GM12878 (cell line): ENCODE measurements around the gene ZNF428. TPM values are rescaled to one million over a fixed set of nuclear protein-coding genes. Genes with fewer than 3 reads are reported as not detected.

ENCODE experiments used
- ATF2 ChIP-seq: IDR thresholded peaks from 2 replicates; pipeline ENCODE4 v1.6.1; 2012; ENCODE audit warnings: low read length, inconsistent platforms
- ATF7 ChIP-seq: fragments of 450-650 bp; IDR thresholded peaks from 2 replicates; pipeline ENCODE4 v1.6.1; 2016; ENCODE audit warnings: low read depth, mild to moderate bottlenecking
- BCL11A ChIP-seq: IDR thresholded peaks from 2 replicates; pipeline ENCODE4 v1.6.1; 2011; ENCODE audit warnings: low read depth, low read length
- CHD2 ChIP-seq: IDR thresholded peaks from 2 replicates; pipeline ENCODE4 v1.6.1; 2011; ENCODE audit warnings: low read depth, low read length, improper control_type of control experiment, borderline replicate concordance
- EED ChIP-seq: sonication (generic); IDR thresholded peaks from 2 replicates; pipeline ENCODE4 v1.6.1; 2016; ENCODE audit warnings: antibody characterized with exemption, low read depth
- ETV6 ChIP-seq, 2 experiments: fragments of 450-650 bp in 1 of 2; IDR thresholded peaks in 1 of 2; conservative IDR thresholded peaks in 1 of 2; 2 replicates each; pipeline ENCODE4 v1.6.1; 2014; ENCODE audit warnings: antibody characterized with exemption in 1 of 2, borderline replicate concordance in 1 of 2, low read depth in 1 of 2, mild to moderate bottlenecking in 1 of 2, moderate library complexity in 1 of 2
- GABPA ChIP-seq: IDR thresholded peaks from 2 replicates; pipeline ENCODE4 v1.6.1; 2014; ENCODE audit warnings: antibody characterized with exemption, low read depth, mild to moderate bottlenecking, inconsistent platforms
- KAT2A ChIP-seq: conservative IDR thresholded peaks from 2 replicates; pipeline ENCODE4 v1.6.1; 2011; ENCODE audit warnings: low read depth, low read length; ENCODE audit not compliant: control insufficient read depth
- MYC ChIP-seq: IDR thresholded peaks from 2 replicates; pipeline ENCODE4 v1.6.1; 2011; ENCODE audit warnings: mild to moderate bottlenecking, low read length, moderate library complexity, inconsistent platforms; ENCODE audit not compliant: insufficient read depth, insufficient replicate concordance, insufficient read length, severe bottlenecking
- NBN ChIP-seq: fragments of 450-650 bp; IDR thresholded peaks from 2 replicates; pipeline ENCODE4 v1.6.1; 2016
- NFIC ChIP-seq: IDR thresholded peaks from 2 replicates; pipeline ENCODE4 v1.6.1; 2012; ENCODE audit warnings: low read depth, mild to moderate bottlenecking, inconsistent platforms, low read length, moderate library complexity
- PAX8 ChIP-seq: fragments of 450-650 bp; IDR thresholded peaks from 2 replicates; pipeline ENCODE4 v1.6.1; 2017; ENCODE audit warnings: mild to moderate bottlenecking, moderate library complexity
- POLR2A ChIP-seq: IDR thresholded peaks from 2 replicates; pipeline ENCODE4 v1.6.1; 2011; ENCODE audit warnings: low read depth, mild to moderate bottlenecking, low read length
- POLR2AphosphoS2 ChIP-seq: IDR thresholded peaks from 2 replicates; pipeline ENCODE4 v1.6.1; 2011; ENCODE audit warnings: low read depth, mild to moderate bottlenecking, low read length, improper control_type of control experiment, moderate library complexity
- SREBF1 ChIP-seq: IDR thresholded peaks from 2 replicates; pipeline ENCODE4 v1.6.1; 2012; ENCODE audit warnings: mild to moderate bottlenecking, low read length
- TAF1 ChIP-seq: IDR thresholded peaks from 2 replicates; pipeline ENCODE4 v1.6.1; 2011; ENCODE audit warnings: mild to moderate bottlenecking, low read depth, low read length, borderline replicate concordance
- WRNIP1 ChIP-seq: IDR thresholded peaks from 2 replicates; pipeline ENCODE4 v1.6.1; 2011; ENCODE audit warnings: low read depth, low read length, improper control_type of control experiment, borderline replicate concordance
- ZBED1 ChIP-seq: IDR thresholded peaks from 2 replicates; pipeline ENCODE4 v1.6.1; 2016; ENCODE audit warnings: borderline replicate concordance
- ZNF274 ChIP-seq: IDR thresholded peaks from one replicate; pipeline ENCODE4 v1.8.0; 2011; ENCODE audit not compliant: insufficient read length, insufficient read depth
- ZZZ3 ChIP-seq: IDR thresholded peaks from 2 replicates; pipeline ENCODE4 v1.6.1; 2011; ENCODE audit warnings: low read depth; ENCODE audit not compliant: control insufficient read depth, insufficient read length
- polyA plus RNA-seq, 11 experiments: library from polyadenylated mRNA; depleted of rRNA in 4 of 11; unstranded in 6 of 11; stranded (reverse) in 5 of 11; fragments of >200 nt; fragmentation: Nextera tagmentation in 4 of 11; fragmentation: Illumina TruSeq in 1 of 11; extraction: Ambion mirVana in 4 of 11; extraction: Trizol in 1 of 11; gene quantifications; 1 replicate in 1 of 11; 2 replicates in 10 of 11; pipeline versions ENCODE4 v1.2.1 to v1.2.3, GENCODE V29; 2011 to 2016; ENCODE audit warnings: inconsistent platforms in 2 of 11, missing spikeins in 2 of 11, low read depth in 1 of 11
- total RNA-seq, 4 experiments: library from RNA; depleted of rRNA in 3 of 4; stranded (reverse); fragments of >200 nt in 3 of 4; fragmentation: Illumina TruSeq in 1 of 4; extraction: Trizol in 1 of 4; gene quantifications; 2 replicates each; pipeline versions ENCODE4 v1.2.1 to v1.2.3, GENCODE V29; 2013 to 2021
- TF ChIP-seq, protein P1 (sequence below), 3 experiments: IDR thresholded peaks in 2 of 3; conservative IDR thresholded peaks in 1 of 3; 2 replicates each; pipeline ENCODE4 v1.5.1; 2011; ENCODE audit warnings: low read depth in 3 of 3, low read length in 3 of 3, mild to moderate bottlenecking in 3 of 3, control low read depth in 2 of 3, moderate library complexity in 2 of 3, inconsistent platforms in 1 of 3, mixed read lengths in 1 of 3; ENCODE audit not compliant: control insufficient read depth in 2 of 3, insufficient read depth in 1 of 3; ENCODE audit errors: extremely low read depth in 1 of 3
- TF ChIP-seq, protein P2 (sequence below): IDR thresholded peaks from 2 replicates; pipeline ENCODE4 v1.6.1; 2012; ENCODE audit warnings: low read depth, low read length, improper control_type of control experiment
- TF ChIP-seq, protein P3 (sequence below): fragments of 450-650 bp; IDR thresholded peaks from 2 replicates; pipeline ENCODE4 v1.6.1; 2017; ENCODE audit warnings: mild to moderate bottlenecking, moderate library complexity

ZNF428 gene
- total and polyA plus RNA-seq, 10 of the 15 experiments (the other 5 are each of a cell fraction or from before 2014, with no cell fraction given) = 0.27 to 57.8 (median 20.4) TPM

GRCh38 chr19:43619262-43620060 is at the start of gene ZNF428 (continued):
- no peak for TF ChIP-seq ATF2
- peak; percentile 60; the same call in 1 of the 2 replicates for TF ChIP-seq NBN
- no peak for TF ChIP-seq WRNIP1
- no peak for TF ChIP-seq PAX8
- no peak for TF ChIP-seq ETV6 (conservative IDR thresholded peaks at IDR 0.05 in 1 of 2, IDR thresholded peaks at IDR 0.05 in 1 of 2; ENCODE audit: borderline replicate concordance in 1 of 2, low read depth in 1 of 2)
- TF ChIP-seq ZZZ3 = no peak
- TF ChIP-seq, protein P1, sequence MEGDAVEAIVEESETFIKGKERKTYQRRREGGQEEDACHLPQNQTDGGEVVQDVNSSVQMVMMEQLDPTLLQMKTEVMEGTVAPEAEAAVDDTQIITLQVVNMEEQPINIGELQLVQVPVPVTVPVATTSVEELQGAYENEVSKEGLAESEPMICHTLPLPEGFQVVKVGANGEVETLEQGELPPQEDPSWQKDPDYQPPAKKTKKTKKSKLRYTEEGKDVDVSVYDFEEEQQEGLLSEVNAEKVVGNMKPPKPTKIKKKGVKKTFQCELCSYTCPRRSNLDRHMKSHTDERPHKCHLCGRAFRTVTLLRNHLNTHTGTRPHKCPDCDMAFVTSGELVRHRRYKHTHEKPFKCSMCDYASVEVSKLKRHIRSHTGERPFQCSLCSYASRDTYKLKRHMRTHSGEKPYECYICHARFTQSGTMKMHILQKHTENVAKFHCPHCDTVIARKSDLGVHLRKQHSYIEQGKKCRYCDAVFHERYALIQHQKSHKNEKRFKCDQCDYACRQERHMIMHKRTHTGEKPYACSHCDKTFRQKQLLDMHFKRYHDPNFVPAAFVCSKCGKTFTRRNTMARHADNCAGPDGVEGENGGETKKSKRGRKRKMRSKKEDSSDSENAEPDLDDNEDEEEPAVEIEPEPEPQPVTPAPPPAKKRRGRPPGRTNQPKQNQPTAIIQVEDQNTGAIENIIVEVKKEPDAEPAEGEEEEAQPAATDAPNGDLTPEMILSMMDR (IDR thresholded peaks at IDR 0.05 in 2 of 3, conservative IDR thresholded peaks at IDR 0.05 in 1 of 3; ENCODE audit: control insufficient read depth in 2 of 3, extremely low read depth in 1 of 3, insufficient read depth in 1 of 3, low read depth in 3 of 3, low read length in 3 of 3) = no peak
- peak; percentile 12; the same call in 1 of the 2 replicates for TF ChIP-seq ATF7
- TF ChIP-seq NFIC = no peak
- TF ChIP-seq, protein P2, sequence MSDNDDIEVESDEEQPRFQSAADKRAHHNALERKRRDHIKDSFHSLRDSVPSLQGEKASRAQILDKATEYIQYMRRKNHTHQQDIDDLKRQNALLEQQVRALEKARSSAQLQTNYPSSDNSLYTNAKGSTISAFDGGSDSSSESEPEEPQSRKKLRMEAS = peak; percentile 48; the same call in 1 of the 2 replicates
- TF ChIP-seq, protein P3, sequence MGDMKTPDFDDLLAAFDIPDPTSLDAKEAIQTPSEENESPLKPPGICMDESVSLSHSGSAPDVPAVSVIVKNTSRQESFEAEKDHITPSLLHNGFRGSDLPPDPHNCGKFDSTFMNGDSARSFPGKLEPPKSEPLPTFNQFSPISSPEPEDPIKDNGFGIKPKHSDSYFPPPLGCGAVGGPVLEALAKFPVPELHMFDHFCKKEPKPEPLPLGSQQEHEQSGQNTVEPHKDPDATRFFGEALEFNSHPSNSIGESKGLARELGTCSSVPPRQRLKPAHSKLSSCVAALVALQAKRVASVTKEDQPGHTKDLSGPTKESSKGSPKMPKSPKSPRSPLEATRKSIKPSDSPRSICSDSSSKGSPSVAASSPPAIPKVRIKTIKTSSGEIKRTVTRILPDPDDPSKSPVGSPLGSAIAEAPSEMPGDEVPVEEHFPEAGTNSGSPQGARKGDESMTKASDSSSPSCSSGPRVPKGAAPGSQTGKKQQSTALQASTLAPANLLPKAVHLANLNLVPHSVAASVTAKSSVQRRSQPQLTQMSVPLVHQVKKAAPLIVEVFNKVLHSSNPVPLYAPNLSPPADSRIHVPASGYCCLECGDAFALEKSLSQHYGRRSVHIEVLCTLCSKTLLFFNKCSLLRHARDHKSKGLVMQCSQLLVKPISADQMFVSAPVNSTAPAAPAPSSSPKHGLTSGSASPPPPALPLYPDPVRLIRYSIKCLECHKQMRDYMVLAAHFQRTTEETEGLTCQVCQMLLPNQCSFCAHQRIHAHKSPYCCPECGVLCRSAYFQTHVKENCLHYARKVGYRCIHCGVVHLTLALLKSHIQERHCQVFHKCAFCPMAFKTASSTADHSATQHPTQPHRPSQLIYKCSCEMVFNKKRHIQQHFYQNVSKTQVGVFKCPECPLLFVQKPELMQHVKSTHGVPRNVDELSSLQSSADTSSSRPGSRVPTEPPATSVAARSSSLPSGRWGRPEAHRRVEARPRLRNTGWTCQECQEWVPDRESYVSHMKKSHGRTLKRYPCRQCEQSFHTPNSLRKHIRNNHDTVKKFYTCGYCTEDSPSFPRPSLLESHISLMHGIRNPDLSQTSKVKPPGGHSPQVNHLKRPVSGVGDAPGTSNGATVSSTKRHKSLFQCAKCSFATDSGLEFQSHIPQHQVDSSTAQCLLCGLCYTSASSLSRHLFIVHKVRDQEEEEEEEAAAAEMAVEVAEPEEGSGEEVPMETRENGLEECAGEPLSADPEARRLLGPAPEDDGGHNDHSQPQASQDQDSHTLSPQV = 0 out of 2 replicates have a peak, but pooled peaks have one; percentile 65
- TF ChIP-seq ZNF274 = no peak
- TF ChIP-seq POLR2AphosphoS2 = 0 out of 2 replicates have a peak, but pooled peaks have one; percentile 53
- TF ChIP-seq MYC = no peak
- TF ChIP-seq EED = peak; percentile 70
- no peak; the same call in 1 of the 2 replicates for TF ChIP-seq CHD2
- no peak for TF ChIP-seq ZBED1
- no peak for TF ChIP-seq KAT2A
- TF ChIP-seq POLR2A = peak; percentile 87
- 0 out of 2 replicates have a peak, but pooled peaks have one; percentile 17 for TF ChIP-seq TAF1
- TF ChIP-seq SREBF1 = no peak
- no peak for TF ChIP-seq GABPA
- TF ChIP-seq BCL11A = no peak
